Measurements from ENCODE around the gene KIF7.

KIF7 gene

GRCh38 chr15:89670971-89671560 is 15.8 kb upstream of the KIF7 start:
- no peak for DNase-seq

GRCh38 chr15:89669941-89670340 is 14.7 kb upstream of the KIF7 start:
- no peak for DNase-seq

- no peak for DNase-seq
These were observed 14.1 kb upstream of the KIF7 start for GRCh38 chr15:89669309-89669865.

- DNase-seq = no peak
These were observed 12.9 kb upstream of the KIF7 start for GRCh38 chr15:89668171-89668570.

GRCh38 chr15:89667706-89667960 is 12.4 kb upstream of the KIF7 start:
- DNase-seq = no peak

- no peak for DNase-seq
These were observed 11.8 kb upstream of the KIF7 start for GRCh38 chr15:89666858-89667705.

GRCh38 chr15:89666184-89666857 is 11.1 kb upstream of the KIF7 start:
- DNase-seq = no peak

- no peak for DNase-seq
These were observed 10.3 kb upstream of the KIF7 start for GRCh38 chr15:89665449-89666181.

GRCh38 chr15:89664441-89665350 is 9.4 kb upstream of the KIF7 start:
- DNase-seq = no peak

- peak; percentile 8 for DNase-seq
These were observed 7.8 kb upstream of the KIF7 start for GRCh38 chr15:89662893-89663626.

- DNase-seq = no peak
These were observed 5.3 kb upstream of the KIF7 start for GRCh38 chr15:89660556-89660955.

- DNase-seq = no peak
These were observed 4.0 kb upstream of the KIF7 start for GRCh38 chr15:89659295-89659694.

GRCh38 chr15:89657686-89658200 is 2.5 kb upstream of the KIF7 start:
- DNase-seq = no peak

GRCh38 chr15:89656116-89656815 is 999 bp upstream of the KIF7 start:
- DNase-seq = no peak

- DNase-seq = no peak
These were observed 936 bp downstream of the KIF7 start for GRCh38 chr15:89654301-89654761.

- DNase-seq = no peak
These were observed 1.7 kb downstream of the KIF7 start for GRCh38 chr15:89653578-89653977.

- no peak for DNase-seq
These were observed 2.6 kb downstream of the KIF7 start for GRCh38 chr15:89652666-89653065.

GRCh38 chr15:89652131-89652530 is 3.1 kb downstream of the KIF7 start:
- no peak for DNase-seq

GRCh38 chr15:89649716-89650115 is 5.6 kb downstream of the KIF7 start:
- DNase-seq = no peak

GRCh38 chr15:89649013-89649625 is 6.1 kb downstream of the KIF7 start:
- DNase-seq = no peak
